ENCODE measurements around the gene RIOX2. TPM values are rescaled to one million over a fixed set of nuclear protein-coding genes. Genes with fewer than 3 reads are reported as not detected.

Gene RIOX2
- total and polyA plus RNA-seq, 2 of the 13 experiments (the other 11 are each of a cell fraction or from before 2014, with no cell fraction given): 19.9 to 43.3 TPM

DNA sequence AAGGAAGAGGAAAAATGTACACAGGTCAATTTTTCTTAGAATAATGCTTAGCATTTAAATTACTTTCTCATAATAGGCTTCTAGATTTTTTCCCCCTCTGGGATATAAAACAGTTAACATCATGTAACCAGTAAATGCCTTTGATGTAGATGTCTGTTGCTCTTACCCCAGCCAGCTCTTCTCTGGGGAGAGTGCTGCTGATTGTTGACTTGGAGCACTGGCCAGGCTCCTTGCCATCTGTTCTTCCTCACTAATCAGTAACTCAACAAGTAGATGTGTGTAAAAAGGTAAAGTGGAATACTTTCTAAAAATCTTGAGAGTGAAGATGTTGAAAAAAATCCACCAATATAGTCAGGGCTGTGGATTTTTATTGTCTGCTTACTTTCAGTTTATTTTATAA lies 42.2 kb downstream of the RIOX2 start:
- intact Hi-C loops (cut with micrococcal nuclease; ENCODE audit: unreplicated experiment): no loop called here
- Histone ChIP-seq H3K4me1 (ENCODE audit: insufficient read depth, low read length) (peaks cover 11% of the 10 kb centered on the region), H2AFZ (ENCODE audit: low read length) (no peak overlapping the region), H3K9me3 (ENCODE audit: low read length) (no peaks in the 10 kb centered on the region), H3K4me2 (ENCODE audit: low read depth, low read length) (no peak overlapping the region), H4K20me1 (ENCODE audit: insufficient read depth, low read length) (no peaks in the 10 kb centered on the region), H3K36me3 (replicated peaks in 1 of 2; ENCODE audit: control insufficient read depth in 1 of 2, insufficient read depth in 2 of 2, low read length in 2 of 2) (peaks cover 3 to 12% of the 10 kb centered on the region in 2 experiments; a peak in 3 of 5 replicates), H3K79me2 (ENCODE audit: insufficient read depth, low read length) (no peaks in the 10 kb centered on the region), H3K27ac (ENCODE audit: extremely low read length, insufficient read depth, low read length) (no peak overlapping the region), H3K9ac (ENCODE audit: insufficient read depth, low read depth, low read length) (no peak overlapping the region), H3K27me3 (ENCODE audit: control insufficient read depth in 1 of 2, insufficient read depth in 2 of 2, low read length in 2 of 2) (no peaks in the 10 kb centered on the region; a peak in 1 of 5 replicates), H3K4me3 (replicated peaks in 1 of 3; ENCODE audit: insufficient read depth in 1 of 3, low read depth in 2 of 3, low read length in 3 of 3) (no peak overlapping the region)
- FAIRE-seq (no peak), ATAC-seq (no peak), DNase-seq (ENCODE audit: low spot score) (no peak)
- TF ChIP-seq, protein P1, sequence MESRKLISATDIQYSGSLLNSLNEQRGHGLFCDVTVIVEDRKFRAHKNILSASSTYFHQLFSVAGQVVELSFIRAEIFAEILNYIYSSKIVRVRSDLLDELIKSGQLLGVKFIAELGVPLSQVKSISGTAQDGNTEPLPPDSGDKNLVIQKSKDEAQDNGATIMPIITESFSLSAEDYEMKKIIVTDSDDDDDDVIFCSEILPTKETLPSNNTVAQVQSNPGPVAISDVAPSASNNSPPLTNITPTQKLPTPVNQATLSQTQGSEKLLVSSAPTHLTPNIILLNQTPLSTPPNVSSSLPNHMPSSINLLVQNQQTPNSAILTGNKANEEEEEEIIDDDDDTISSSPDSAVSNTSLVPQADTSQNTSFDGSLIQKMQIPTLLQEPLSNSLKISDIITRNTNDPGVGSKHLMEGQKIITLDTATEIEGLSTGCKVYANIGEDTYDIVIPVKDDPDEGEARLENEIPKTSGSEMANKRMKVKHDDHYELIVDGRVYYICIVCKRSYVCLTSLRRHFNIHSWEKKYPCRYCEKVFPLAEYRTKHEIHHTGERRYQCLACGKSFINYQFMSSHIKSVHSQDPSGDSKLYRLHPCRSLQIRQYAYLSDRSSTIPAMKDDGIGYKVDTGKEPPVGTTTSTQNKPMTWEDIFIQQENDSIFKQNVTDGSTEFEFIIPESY (CRISPR knock-in tag; IDR thresholded peaks at IDR 0.05): no peak
- TF ChIP-seq, protein P2, sequence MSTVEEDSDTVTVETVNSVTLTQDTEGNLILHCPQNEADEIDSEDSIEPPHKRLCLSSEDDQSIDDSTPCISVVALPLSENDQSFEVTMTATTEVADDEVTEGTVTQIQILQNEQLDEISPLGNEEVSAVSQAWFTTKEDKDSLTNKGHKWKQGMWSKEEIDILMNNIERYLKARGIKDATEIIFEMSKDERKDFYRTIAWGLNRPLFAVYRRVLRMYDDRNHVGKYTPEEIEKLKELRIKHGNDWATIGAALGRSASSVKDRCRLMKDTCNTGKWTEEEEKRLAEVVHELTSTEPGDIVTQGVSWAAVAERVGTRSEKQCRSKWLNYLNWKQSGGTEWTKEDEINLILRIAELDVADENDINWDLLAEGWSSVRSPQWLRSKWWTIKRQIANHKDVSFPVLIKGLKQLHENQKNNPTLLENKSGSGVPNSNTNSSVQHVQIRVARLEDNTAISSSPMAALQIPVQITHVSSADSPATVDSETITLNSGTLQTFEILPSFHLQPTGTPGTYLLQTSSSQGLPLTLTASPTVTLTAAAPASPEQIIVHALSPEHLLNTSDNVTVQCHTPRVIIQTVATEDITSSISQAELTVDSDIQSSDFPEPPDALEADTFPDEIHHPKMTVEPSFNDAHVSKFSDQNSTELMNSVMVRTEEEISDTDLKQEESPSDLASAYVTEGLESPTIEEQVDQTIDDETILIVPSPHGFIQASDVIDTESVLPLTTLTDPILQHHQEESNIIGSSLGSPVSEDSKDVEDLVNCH (CRISPR knock-in tag; IDR thresholded peaks at IDR 0.05): no peak
- TF ChIP-seq, protein P3, sequence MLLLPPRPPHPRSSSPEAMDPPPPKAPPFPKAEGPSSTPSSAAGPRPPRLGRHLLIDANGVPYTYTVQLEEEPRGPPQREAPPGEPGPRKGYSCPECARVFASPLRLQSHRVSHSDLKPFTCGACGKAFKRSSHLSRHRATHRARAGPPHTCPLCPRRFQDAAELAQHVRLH (CRISPR knock-in tag; IDR thresholded peaks at IDR 0.05; ENCODE audit: borderline replicate concordance, low read depth): no peak
- TF ChIP-seq ZNF878 (CRISPR knock-in tag; IDR thresholded peaks at IDR 0.05) (no peak), ZBTB8A (CRISPR knock-in tag; IDR thresholded peaks at IDR 0.05; ENCODE audit: borderline replicate concordance, low read depth) (no peak), CAMTA2 (CRISPR knock-in tag; IDR thresholded peaks at IDR 0.05; ENCODE audit: borderline replicate concordance) (no peak), KLF12 (CRISPR knock-in tag; IDR thresholded peaks at IDR 0.05; ENCODE audit: borderline replicate concordance) (no peak)
- TF ChIP-seq, protein P4, sequence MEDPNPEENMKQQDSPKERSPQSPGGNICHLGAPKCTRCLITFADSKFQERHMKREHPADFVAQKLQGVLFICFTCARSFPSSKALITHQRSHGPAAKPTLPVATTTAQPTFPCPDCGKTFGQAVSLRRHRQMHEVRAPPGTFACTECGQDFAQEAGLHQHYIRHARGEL (CRISPR knock-in tag; IDR thresholded peaks at IDR 0.05): no peak
- BruUV-seq (replicated peaks): no TSS peak
- CTCF ChIA-PET (ENCODE audit: low intra/inter-chr PET ratio, low total read pairs): no interaction called here
- POLR2A ChIA-PET: no interaction called here
- in situ Hi-C loops (cut with HindIII; ENCODE audit: extremely low pct_ligation_motif_present, low pct_unique_long_range_greater_than_20kb): no loop called here

All from HepG2 (cell line).